Calu3 (cell line): ENCODE measurements around the gene FHIT. TPM values are rescaled to one million over a fixed set of nuclear protein-coding genes. Genes with fewer than 3 reads are reported as not detected.

Experiments used
- BruUV-seq: library from RNA; stranded (reverse); fragments of 400-500 nt; replicated peaks from 2 replicates; lab custom pipeline; 2021; lab: Mats Ljungman, UMichigan
- CTCF ChIA-PET: fragments of 300-600 bp; sonication (Branson Sonifier 250); formaldehyde crosslinking; loops from one replicate; lab custom pipeline; 2022; ENCODE audit warnings: antibody characterized with exemption; lab: Charles Lee
- DNase-seq: peaks from one replicate; pipeline ENCODE4 v3.0.0; 2022
- H3K27ac Mint-ChIP-seq: one replicate; pipeline ENCODE4 v1.8.0; 2022; ENCODE audit warnings: mixed read lengths; ENCODE audit not compliant: unreplicated experiment
- H3K27me3 Mint-ChIP-seq: one replicate; pipeline ENCODE4 v1.8.0; 2022; ENCODE audit warnings: mixed read lengths; ENCODE audit not compliant: unreplicated experiment
- H3K36me3 Mint-ChIP-seq: one replicate; pipeline ENCODE4 v1.8.0; 2022; ENCODE audit warnings: mild to moderate bottlenecking, moderate library complexity, mixed read lengths; ENCODE audit not compliant: insufficient read depth, unreplicated experiment
- H3K4me1 Mint-ChIP-seq: one replicate; pipeline ENCODE4 v1.8.0; 2022; ENCODE audit warnings: mild to moderate bottlenecking, low read depth, mixed read lengths; ENCODE audit not compliant: unreplicated experiment
- H3K4me3 Mint-ChIP-seq: one replicate; pipeline ENCODE4 v1.8.0; 2022; ENCODE audit warnings: mild to moderate bottlenecking, low read depth, moderate library complexity, mixed read lengths; ENCODE audit not compliant: unreplicated experiment
- H3K9me3 Mint-ChIP-seq: one replicate; pipeline ENCODE4 v1.8.0; 2022; ENCODE audit warnings: low read depth, mixed read lengths; ENCODE audit not compliant: unreplicated experiment
- intact Hi-C: fragments of 100-400 bp; cut with micrococcal nuclease; formaldehyde crosslinking; loops from one replicate; pipeline ENCODE4 v1.10.0; 2022; ENCODE audit not compliant: unreplicated experiment
- total RNA-seq: library from RNA; stranded (reverse); gene quantifications from 2 replicates; pipeline ENCODE4 v1.2.3, GENCODE V29; 2022
- TF ChIP-seq, protein P1 (sequence below): fragments of 200-600 bp; IDR thresholded peaks from one replicate; pipeline ENCODE4 v1.8.0; 2022; ENCODE audit warnings: antibody characterized with exemption; ENCODE audit not compliant: unreplicated experiment

Gene FHIT
- total RNA-seq, 1 experiment from 2014 or later = 6.2 TPM

DNA sequence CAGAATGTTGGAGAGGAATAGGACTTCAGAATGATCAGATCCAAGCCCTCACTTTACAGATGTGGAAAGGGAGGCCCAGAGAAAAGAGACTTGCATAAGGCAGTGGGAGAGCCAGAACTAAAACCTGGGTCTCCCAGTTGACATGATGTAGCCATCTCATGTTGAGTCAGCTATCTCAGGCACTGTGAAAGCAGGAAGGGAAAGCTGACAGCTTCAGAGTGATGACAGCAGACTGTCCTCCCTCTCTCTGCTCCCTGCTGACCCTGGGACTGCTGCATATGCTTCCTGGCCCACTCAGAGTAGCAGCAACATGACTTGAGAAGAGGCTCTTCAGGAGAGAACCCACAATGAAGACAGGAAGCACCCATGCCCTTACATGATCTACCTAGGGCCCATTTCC lies 14.7 kb downstream of the FHIT start:
- no peak for DNase-seq
- Mint-ChIP-seq H3K4me3 (no peak overlapping the region), H3K9me3 (peaks cover 2% of the 10 kb centered on the region), H3K36me3 (no peaks in the 10 kb centered on the region), H3K27me3 (no peaks in the 10 kb centered on the region), H3K27ac (no peak overlapping the region), H3K4me1 (peaks cover 7% of the 10 kb centered on the region)
- BruUV-seq = no TSS peak
- CTCF ChIA-PET = no interaction called here
- TF ChIP-seq, protein P1, sequence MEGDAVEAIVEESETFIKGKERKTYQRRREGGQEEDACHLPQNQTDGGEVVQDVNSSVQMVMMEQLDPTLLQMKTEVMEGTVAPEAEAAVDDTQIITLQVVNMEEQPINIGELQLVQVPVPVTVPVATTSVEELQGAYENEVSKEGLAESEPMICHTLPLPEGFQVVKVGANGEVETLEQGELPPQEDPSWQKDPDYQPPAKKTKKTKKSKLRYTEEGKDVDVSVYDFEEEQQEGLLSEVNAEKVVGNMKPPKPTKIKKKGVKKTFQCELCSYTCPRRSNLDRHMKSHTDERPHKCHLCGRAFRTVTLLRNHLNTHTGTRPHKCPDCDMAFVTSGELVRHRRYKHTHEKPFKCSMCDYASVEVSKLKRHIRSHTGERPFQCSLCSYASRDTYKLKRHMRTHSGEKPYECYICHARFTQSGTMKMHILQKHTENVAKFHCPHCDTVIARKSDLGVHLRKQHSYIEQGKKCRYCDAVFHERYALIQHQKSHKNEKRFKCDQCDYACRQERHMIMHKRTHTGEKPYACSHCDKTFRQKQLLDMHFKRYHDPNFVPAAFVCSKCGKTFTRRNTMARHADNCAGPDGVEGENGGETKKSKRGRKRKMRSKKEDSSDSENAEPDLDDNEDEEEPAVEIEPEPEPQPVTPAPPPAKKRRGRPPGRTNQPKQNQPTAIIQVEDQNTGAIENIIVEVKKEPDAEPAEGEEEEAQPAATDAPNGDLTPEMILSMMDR = no peak
- intact Hi-C loops = loop anchor here (5.0 kb wide), 1 partner anchor 269 kb away; no protein-coding TSS in a partner anchor

DNA sequence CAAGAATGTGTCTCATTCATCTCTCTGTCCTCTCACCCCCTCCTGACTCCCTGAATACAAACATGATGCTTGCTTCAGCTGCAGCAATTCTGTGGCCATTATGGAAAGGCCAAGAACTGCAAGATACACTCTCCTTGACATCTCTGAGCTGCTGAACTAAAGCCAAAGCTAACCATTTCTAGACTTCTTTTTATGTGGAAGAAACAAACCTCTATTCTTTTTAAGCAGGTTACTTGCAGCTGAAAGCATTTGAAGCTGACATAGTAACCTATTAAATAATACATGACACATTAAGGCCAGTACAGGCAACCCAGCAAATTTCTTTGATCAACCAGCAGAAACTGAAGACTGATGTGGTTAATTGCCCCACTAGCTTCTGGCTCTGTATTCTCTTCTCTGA lies 17.5 kb downstream of the FHIT start:
- Mint-ChIP-seq H3K27me3 (no peaks in the 10 kb centered on the region), H3K27ac (no peak overlapping the region), H3K4me1 (peaks cover 7% of the 10 kb centered on the region), H3K4me3 (no peak overlapping the region), H3K36me3 (no peaks in the 10 kb centered on the region), H3K9me3 (no peaks in the 10 kb centered on the region)
- TF ChIP-seq, protein P1 = no peak
- BruUV-seq = no TSS peak
- intact Hi-C loops = no loop called here
- DNase-seq = no peak
- CTCF ChIA-PET = no interaction called here

DNA sequence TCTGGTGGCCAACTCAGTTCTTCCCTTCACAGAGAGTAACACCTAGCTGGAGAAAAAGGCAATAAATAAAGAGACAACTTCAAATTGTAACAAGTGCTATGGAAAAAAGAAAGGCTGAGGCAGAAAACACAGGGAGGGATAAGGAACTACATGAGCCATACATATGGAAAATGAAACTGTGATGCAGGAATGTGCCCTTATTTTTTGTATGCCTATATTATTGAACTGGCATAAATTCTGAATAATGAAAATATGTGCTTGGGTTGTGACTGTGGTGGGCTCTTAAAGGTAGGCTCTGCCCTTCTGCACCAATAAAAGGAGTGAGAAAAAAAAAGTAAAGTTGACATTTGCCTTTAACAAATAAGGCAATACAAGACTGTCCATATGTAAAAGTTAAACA lies 19.6 kb downstream of the FHIT start:
- intact Hi-C loops = no loop called here
- H3K4me1 Mint-ChIP-seq = peaks cover 7% of the 10 kb centered on the region
- H3K4me3 Mint-ChIP-seq = no peak overlapping the region
- no peak for DNase-seq
- H3K27me3 Mint-ChIP-seq = no peaks in the 10 kb centered on the region
- BruUV-seq = no TSS peak
- TF ChIP-seq, protein P1 = no peak
- H3K36me3 Mint-ChIP-seq = no peaks in the 10 kb centered on the region
- no peaks in the 10 kb centered on the region for H3K9me3 Mint-ChIP-seq
- H3K27ac Mint-ChIP-seq = no peak overlapping the region
- CTCF ChIA-PET = no interaction called here

DNA sequence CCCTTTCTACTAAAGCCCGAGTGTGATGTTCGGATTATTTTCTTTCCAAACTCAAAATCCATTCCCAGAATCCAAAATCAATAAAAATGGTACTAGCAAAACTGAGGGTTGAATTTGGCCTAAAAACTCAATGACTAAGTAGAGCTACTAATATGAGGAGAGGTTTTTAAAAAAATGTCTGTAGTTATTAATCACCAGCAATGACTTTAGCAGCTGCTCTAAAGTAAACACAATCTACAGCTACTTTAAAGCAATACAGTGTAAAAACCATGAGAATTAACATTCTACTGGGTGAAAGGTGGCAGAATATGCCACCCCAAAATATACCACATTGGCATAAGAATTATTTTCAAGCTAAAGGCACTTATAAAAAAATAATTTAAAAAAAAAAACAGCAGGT lies 23.5 kb downstream of the FHIT start:
- BruUV-seq = no TSS peak
- H3K4me1 Mint-ChIP-seq = no peaks in the 10 kb centered on the region
- intact Hi-C loops = no loop called here

More for the DNA sequence above, 23.5 kb downstream of the FHIT start:
- H3K9me3 Mint-ChIP-seq = no peaks in the 10 kb centered on the region
- no peak overlapping the region for H3K4me3 Mint-ChIP-seq
- no peak overlapping the region for H3K27ac Mint-ChIP-seq
- DNase-seq = no peak
- H3K27me3 Mint-ChIP-seq = no peaks in the 10 kb centered on the region
- no peaks in the 10 kb centered on the region for H3K36me3 Mint-ChIP-seq
- CTCF ChIA-PET = no interaction called here
- TF ChIP-seq, protein P1 = no peak
